ENCODE measurements around the gene SCARF2. TPM values are rescaled to one million over a fixed set of nuclear protein-coding genes. Genes with fewer than 3 reads are reported as not detected.
"Not testable (repeated sequence)": the region's sequence is repeated elsewhere in the genome, so short reads cannot be mapped to it uniquely, and the experiment has no call there.

The SCARF2 gene
- total RNA-seq, 4 donors from 2014 or later, result 14.8 to 25.3 (median 20.1) TPM

- Histone ChIP-seq H3K4me1 (peaks cover 0 to 33% (median 10%) of the 10 kb centered on the region in 3 donors), H3K27me3 (no peaks in the 10 kb centered on the region), H3K27ac (peak within 1 kb of the TSS; percentile 6 to 82 (median 80)), H3K9me3 (no peaks in the 10 kb centered on the region), H3K4me3 (peak within 1 kb of the TSS; percentile 70 to 84), H3K36me3 (no peaks in the 10 kb centered on the region)
- WGBS, 2 donors (ENCODE audit: low coverage in 1 of 2), result no CpG with 5 or more reads among the region's 71 CpGs
- ATAC-seq, result peak; percentile 96
- TF ChIP-seq POLR2A (IDR thresholded peaks at IDR 0.05) (peak; percentile 47 to 62), EP300 (IDR thresholded peaks at IDR 0.05) (no peak), POLR2AphosphoS5 (IDR thresholded peaks at IDR 0.05) (peak; percentile 51), CTCF (IDR thresholded peaks at IDR 0.05) (peak in 2 of 4 experiments; percentile 22 to 23)
These were observed 43.7 kb downstream of the SCARF2 start, which contains the start of gene ZNF74 for GRCh38 chr22:20393705-20394476. ZNF74 (plus strand) TSS chr22:20394151; CDS start chr22:20394629, 478 bp downstream.

GRCh38 chr22:20392983-20393704 is 44.5 kb downstream of the SCARF2 start:
- H3K4me3 ChIP-seq, result peak overlapping the region; percentile 70 to 84
- no peaks in the 10 kb centered on the region for H3K36me3 ChIP-seq
- no peaks in the 10 kb centered on the region for H3K9me3 ChIP-seq
- H3K27ac ChIP-seq, result peak overlapping the region in 3 of 4 donors; percentile 79 to 82 (median 82)
- ATAC-seq, result no peak
- H3K27me3 ChIP-seq, result no peaks in the 10 kb centered on the region
- 87 to 93% methylated on average over 3 to 13 of the region's 23 CpGs for WGBS, 2 donors (ENCODE audit: low coverage in 1 of 2)
- TF ChIP-seq EP300 (IDR thresholded peaks at IDR 0.05) (no peak), CTCF (IDR thresholded peaks at IDR 0.05) (no peak), POLR2AphosphoS5 (IDR thresholded peaks at IDR 0.05) (no peak), POLR2A (IDR thresholded peaks at IDR 0.05) (no peak)
- peaks cover 0 to 33% (median 10%) of the 10 kb centered on the region in 3 donors for H3K4me1 ChIP-seq

GRCh38 chr22:20392365-20392881 is 45.2 kb downstream of the SCARF2 start:
- H3K4me1 ChIP-seq, result peaks cover 0 to 33% (median 10%) of the 10 kb centered on the region in 3 donors
- H3K9me3 ChIP-seq, H3K27ac ChIP-seq, H3K27me3 ChIP-seq, H3K36me3 ChIP-seq, H3K4me3 ChIP-seq, ATAC-seq: not testable (repeated sequence)
- WGBS, 2 donors (ENCODE audit: low coverage in 1 of 2), result no CpG with 5 or more reads among the region's 53 CpGs

- H3K4me3 ChIP-seq, result no peak overlapping the region
- TF ChIP-seq POLR2AphosphoS5 (IDR thresholded peaks at IDR 0.05) (no peak), POLR2A (IDR thresholded peaks at IDR 0.05) (no peak), CTCF (IDR thresholded peaks at IDR 0.05) (no peak), EP300 (IDR thresholded peaks at IDR 0.05) (no peak)
- H3K4me1 ChIP-seq, result peaks cover 0 to 25% (median 10%) of the 10 kb centered on the region in 3 donors
- no peak overlapping the region for H3K27ac ChIP-seq
- WGBS, 2 donors (ENCODE audit: low coverage in 1 of 2), result 83 to 86% methylated on average over 1 to 4 of the region's 4 CpGs
- H3K36me3 ChIP-seq, result no peaks in the 10 kb centered on the region
- H3K9me3 ChIP-seq, result no peaks in the 10 kb centered on the region
- ATAC-seq, result no peak
- H3K27me3 ChIP-seq, result peaks cover 4% of the 10 kb centered on the region
These were observed 46.4 kb downstream of the SCARF2 start for GRCh38 chr22:20391222-20391621.

GRCh38 chr22:20390394-20390907 is 47.2 kb downstream of the SCARF2 start:
- Histone ChIP-seq H3K4me1 (peaks cover 0 to 18% (median 7%) of the 10 kb centered on the region in 3 donors), H3K36me3 (no peaks in the 10 kb centered on the region), H3K27ac (no peak overlapping the region), H3K27me3 (peaks cover 9% of the 10 kb centered on the region), H3K4me3 (no peak overlapping the region), H3K9me3 (no peaks in the 10 kb centered on the region)
- TF ChIP-seq POLR2A (IDR thresholded peaks at IDR 0.05) (no peak), POLR2AphosphoS5 (IDR thresholded peaks at IDR 0.05) (no peak), EP300 (IDR thresholded peaks at IDR 0.05) (no peak), CTCF (IDR thresholded peaks at IDR 0.05) (no peak)
- no peak for ATAC-seq
- WGBS, 2 donors (ENCODE audit: low coverage in 1 of 2), result 67 to 100% methylated on average over 1 to 4 of the region's 5 CpGs
